Middle frontal gyrus (tissue), 1 donor: ENCODE results near the gene RTP2.

ENCODE experiments used
- DNase-seq: peaks from one replicate; pipeline ENCODE4 v3.0.0-alpha.2; 2015; ENCODE audit warnings: low spot score; ENCODE audit errors: extremely low spot score

RTP2 gene

GRCh38 chr3:187702507-187703033 lies at the start of gene RTP2:
Gene RTP2, minus strand, starts transcription at chr3:187702557. Its CDS starts 429 bp downstream, at chr3:187702128.
- DNase-seq: no peak

DNA sequence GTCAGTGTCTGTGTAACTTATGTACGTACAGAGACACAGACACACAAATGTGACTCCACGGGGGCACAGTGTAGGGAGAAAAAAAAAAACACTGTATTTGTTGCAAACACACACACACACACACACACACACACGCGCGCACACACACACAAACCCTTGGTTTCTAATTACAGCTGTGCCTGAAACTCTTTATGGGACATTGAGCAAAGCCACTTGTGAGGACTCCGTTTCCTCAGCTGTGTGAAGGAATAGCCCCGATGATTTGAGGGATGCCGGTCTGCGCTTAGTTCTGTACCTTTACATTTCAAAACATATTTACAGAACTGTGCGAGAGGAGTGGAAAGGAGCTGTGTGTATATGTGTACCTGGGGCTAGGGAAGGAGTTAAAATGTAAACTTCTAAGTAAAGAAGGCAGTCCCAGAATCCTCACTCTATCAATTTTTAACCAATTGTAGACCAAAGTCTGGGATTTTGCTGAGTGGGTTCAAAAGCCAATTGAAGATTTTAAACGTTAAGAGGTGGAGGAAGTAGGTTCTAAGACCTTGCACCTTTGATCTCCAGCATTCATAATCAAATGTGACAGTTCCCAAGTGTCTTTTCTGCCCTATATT lies 48.3 kb upstream of the RTP2 start:
- DNase-seq: no peak

GRCh38 chr3:187750006-187750512 lies 47.7 kb upstream of the RTP2 start:
- DNase-seq: no peak

DNA sequence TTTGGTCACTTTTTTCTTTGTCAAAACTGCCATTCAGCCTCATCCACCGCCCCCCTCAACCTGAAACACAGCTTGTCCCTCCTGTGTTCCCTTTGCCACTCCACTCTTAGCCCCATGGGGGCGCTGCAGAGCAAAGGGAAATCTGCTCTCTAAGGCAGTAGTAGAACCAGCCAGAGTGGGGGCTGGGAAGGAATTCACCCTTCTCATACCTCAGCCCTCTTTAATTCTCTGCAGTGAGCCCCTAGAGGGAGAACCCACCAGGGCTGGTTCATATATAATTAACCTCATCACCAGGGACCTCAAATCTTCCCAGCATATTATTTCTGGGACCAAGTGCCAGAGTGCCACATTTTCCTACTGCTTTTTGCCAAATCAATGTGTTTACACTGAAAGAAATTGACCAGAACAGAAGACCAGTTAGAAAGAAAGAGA lies 45.7 kb upstream of the RTP2 start:
- DNase-seq: peak; percentile 84

GRCh38 chr3:187747506-187747905 lies 45.1 kb upstream of the RTP2 start:
- DNase-seq: no peak

DNA sequence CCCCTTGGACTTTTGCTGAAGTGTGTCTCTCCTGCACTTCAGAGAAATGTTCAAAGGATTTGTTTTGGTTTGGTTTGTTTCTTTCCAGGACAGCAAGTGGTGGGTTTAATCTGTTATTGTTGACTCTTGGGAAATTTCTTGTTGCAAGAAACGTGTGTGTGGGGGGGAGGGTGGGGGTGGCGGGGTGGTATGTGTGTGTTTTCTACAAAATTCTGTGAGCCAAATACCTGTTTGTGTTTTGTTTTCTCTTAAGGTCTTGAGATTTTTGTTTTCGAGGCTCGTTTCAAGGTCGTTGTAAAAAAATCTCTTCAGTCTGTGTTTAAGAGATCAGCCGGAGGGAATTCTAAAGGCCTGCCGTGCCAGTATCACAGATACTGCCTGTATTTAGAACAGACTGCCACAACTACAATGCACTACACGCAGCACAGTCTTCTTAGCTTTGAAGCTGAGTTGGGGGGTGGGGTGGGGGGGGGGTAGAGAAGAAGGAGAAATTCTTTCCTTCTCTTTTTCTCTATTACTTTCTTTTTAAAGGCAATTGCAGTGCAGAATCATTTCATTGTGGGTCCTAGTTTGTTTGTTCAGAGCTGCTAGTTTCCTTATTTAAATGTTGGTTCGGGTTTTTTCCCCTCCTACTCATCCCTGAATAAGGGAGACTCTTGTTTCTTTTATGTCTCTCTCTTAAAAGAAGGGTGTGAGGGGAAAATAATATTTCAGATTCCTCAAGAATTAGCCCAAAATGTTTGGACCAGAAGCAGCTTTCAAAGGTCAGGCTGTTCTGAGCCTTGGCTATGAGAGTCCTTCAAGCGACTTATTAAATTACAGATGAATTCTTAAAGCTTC lies 44.3 kb upstream of the RTP2 start:
- DNase-seq: peak; percentile 4

GRCh38 chr3:187746059-187746441 lies 43.7 kb upstream of the RTP2 start:
- DNase-seq: no peak

GRCh38 chr3:187745201-187746058 lies 43.1 kb upstream of the RTP2 start, which contains the start of gene BCL6:
Gene BCL6, minus strand, starts transcription at chr3:187745468. Its CDS starts 11,775 bp downstream, at chr3:187733693.
- peak; percentile 91 for DNase-seq

- DNase-seq: peak; percentile 19
Measured at GRCh38 chr3:187744169-187745151, 42.1 kb upstream of the RTP2 start.

- no peak for DNase-seq
Measured at GRCh38 chr3:187743195-187744141, 41.1 kb upstream of the RTP2 start.

DNA sequence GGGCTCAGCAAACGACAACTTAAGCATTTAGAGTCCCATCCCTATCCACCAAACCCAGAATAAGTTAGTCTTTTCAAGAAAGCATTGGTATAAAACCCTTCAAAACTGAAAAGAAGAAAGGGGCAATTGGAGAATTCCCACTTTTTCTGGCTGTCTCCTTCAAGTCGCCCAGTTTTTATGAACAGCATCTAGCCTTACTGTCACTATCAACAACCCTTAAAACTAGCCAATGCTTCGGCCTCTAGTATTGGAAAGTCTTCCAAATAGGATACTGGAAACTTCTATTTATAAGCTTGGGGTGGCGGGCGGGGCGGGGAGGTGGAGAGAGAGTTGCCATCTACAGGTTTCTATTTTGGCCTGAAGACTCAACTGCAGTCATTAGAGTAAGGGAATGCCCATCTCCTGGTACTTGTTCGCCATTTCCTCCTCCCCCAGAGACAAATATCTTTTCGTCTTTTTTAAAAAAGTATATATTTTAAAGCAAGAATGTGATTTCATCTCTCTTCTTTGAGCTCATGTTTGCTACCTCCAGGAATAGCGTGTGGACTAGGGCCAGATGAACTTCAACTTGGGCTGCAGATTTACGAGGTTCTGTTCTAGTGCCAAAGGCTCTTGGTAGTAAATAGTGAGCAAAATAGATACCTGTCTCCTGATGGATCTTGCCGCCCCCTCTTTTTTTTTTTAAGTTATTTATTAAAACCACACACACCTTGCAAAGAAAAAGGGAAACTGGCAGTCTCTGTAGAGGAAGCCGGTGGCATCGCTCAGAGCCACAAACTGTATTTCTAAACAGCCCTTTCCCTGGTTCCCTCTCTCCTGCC lies 40.2 kb upstream of the RTP2 start:
- no peak for DNase-seq

DNA sequence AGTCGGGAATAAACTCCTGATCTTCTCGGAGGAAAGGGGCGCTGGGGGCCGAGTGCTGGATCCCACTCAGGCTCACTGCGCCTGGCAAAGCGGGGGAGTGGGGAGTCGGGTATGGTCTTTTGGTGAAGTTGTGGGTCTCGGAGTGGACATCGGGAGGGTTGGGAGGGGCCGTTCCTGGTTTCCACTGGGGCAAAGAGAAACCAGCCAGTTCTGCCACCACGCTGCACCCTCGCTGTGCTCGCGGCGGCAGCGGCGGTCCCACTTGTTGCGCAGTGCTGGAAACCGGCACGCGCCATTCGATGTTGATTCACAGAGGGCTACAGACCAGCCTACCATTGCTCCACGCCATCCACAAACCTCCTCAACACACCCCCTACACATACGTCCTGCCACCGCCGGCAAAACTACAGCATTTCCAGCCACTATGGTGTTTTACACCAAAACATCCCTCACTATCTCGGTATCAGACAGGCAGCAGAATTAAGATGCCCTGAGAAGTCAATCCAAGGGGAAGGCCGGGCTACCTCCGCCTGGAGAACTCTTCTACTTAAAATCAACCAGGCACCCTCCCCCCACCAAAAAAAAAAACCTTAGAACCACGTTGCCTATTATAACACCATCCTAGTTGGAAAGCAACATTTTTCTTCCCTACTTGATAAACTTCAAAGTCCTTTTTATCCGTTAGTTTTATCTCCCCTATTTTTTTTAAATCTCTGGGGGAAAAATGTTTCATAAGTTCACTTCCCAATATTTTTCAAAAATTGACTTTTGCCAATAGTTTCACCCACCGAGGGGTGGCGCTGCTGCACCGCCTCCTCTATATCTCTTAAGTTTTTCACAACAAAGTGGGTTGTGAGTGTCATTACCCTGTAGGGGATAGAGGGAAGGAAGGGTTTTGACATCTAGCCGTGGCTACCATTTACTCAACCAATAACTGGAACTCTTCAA lies 39.3 kb upstream of the RTP2 start:
- peak; percentile 44 for DNase-seq

- peak; percentile 42 for DNase-seq
Measured at GRCh38 chr3:187740421-187741399, 38.4 kb upstream of the RTP2 start.

- peak; percentile 41 for DNase-seq
Measured at GRCh38 chr3:187739561-187740332, 37.4 kb upstream of the RTP2 start.

- DNase-seq: no peak
Measured at GRCh38 chr3:187739094-187739560, 36.8 kb upstream of the RTP2 start.
